GM18508 (cell line): ENCODE results near the gene PALD1.

Experiments
- ATAC-seq: cut with Tn5 transposase; IDR thresholded peaks from one replicate; pipeline ENCODE4 v1.9.1; 2021; ENCODE audit warnings: moderate number of reproducible peaks; ENCODE audit not compliant: insufficient read depth, unreplicated experiment

The PALD1 gene

GRCh38 chr10:70457759-70458305 lies 20.7 kb upstream of the PALD1 start:
- no peak for ATAC-seq

DNA sequence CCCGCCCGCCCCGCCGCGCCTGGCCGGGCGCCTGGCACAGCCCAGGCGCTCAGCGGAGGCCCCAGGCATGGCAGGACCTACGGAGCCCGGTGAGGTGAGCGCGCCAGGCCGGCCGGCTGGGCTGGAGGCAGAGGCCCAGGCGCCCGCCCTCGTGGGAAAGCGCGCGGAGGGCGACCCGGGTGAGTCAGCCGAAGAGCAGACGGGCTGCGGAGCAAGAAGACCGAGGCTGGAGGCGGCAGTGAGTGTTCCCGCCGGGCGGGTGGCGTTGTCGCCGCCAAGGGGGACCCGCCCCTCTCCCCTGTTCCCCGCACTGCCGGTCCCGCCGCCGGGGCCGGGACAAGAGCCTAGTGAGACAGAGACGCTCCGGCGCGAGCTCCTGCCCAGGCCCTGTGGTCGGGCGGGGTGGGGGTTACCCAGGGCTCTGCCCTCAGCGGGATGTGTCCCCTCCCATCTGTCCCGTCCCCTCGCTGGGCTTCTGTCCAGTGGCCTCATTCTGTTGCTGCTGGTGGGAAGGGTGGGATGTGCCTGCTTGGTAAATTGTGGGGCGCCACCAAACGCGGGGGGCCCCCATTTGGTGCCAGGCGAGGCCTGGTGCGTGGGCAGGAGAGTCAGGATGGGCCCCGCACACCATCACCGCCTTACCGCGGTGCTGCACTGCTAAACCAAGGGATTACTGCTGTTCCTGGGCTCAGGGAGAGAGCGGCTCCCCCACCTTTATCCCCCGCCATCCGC lies 20.1 kb upstream of the PALD1 start:
- ATAC-seq, result no peak

DNA sequence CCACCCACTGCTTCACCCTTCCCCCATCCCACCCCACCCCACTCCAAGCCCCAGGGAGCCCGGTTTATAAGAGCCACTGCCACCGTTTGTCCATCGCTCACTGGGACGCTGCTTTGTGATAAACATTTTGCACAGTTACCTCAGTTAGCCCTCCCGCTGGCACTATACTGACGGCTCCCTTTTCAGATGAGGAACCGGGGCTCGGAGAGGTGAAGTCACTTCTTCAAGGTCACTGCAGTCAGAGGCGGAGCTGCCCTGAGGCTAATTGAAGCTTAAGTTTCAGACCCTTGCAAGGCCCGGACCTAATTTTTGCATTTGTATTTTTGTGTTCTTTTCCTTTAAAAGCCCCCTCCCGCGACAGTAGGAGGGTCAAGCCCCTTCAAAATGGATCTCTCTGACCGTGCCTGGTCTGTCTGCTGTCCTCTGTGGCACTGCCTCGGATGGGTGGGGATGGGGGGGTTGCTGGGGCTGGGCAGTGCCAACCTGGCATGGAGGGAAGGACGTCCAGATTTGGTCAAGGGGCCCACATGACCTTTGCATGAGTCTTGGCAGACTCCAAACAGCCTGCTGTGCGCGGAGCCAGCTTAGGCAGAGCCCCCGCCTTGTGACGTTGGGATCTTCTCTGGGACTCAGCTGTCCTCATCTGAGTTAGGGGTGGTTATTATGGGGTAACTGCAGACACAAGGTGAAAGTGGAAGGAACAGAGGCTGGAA lies 19.4 kb upstream of the PALD1 start:
- no peak for ATAC-seq

DNA sequence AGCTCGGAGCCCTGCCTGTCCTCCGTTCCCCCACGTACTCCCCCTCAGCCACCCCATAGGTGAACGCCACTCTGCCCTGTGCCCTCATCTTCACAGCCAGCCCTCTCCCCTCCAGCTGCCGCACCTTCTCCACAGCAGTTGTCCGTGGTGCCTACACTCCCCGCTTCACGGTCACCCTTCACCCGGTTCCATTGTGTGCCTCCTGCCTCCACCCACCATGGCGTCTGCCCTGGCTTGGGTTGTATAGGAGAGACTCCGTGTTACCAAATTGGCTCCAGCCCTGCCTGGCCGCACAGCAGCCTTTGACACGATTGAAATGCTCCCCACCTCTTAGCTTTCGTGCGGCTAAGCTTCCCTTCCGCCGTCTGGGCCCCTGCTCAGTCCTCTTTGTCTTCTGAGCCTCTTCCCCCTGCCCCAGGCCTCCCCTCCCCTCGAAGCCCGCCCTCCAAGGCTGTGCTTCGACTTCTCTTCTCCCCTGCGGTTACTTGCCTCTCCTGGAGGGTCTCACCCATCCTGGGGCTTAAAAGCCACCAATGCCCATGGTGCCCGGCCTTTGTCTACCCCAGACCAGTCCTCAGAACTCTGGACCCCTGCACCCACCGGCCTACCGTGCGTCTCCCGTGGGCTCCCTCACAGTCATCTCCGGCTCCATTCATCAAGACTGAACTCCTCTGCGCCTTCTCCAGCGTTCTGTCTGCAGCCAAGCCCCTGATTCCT lies 18.6 kb upstream of the PALD1 start:
- ATAC-seq, result no peak

DNA sequence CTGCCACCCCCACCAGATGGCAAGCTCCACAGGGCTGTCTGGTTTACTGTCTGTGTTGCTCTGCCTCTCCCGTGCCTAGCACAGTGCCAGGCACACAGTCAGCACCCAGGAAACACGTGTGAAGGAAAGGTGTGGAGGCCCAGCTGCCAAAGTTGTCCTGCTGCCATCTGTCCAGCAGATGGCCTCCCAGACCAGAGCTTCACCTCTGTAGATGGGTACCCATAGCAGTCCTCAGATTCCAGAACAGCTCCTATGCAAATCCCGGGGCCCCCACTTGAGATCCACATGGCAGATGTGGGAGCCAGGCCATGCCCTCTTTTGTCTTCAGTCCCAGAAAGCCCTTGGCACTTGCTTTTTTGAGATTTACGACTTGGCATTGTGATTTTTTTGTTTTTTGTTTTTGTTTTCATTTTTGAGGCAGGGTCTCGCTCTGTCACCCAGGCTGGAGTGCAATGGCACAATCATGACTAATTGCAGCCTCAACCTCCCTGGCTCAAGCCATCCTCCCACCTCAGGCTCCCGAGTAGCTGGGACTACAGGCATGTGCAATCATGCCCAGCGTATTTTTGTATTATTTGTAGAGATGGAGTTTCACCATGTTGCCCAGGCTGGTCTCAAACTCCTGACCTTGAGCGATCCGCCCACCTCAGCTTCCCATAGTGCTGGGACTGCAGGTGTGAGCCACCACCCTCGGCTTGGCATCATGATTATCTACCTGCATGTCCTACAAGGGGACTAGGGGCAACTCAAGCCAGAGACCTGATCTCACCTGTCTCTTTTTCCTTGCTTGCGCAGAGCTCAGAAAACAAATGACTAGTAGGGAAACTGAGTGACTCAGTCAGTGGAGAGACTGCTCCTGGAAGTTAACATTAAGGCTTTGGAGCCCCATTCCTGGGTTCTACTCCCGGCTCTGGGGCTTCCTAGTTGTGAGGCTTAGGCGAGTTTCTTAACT lies 16.9 kb upstream of the PALD1 start:
- no peak for ATAC-seq

DNA sequence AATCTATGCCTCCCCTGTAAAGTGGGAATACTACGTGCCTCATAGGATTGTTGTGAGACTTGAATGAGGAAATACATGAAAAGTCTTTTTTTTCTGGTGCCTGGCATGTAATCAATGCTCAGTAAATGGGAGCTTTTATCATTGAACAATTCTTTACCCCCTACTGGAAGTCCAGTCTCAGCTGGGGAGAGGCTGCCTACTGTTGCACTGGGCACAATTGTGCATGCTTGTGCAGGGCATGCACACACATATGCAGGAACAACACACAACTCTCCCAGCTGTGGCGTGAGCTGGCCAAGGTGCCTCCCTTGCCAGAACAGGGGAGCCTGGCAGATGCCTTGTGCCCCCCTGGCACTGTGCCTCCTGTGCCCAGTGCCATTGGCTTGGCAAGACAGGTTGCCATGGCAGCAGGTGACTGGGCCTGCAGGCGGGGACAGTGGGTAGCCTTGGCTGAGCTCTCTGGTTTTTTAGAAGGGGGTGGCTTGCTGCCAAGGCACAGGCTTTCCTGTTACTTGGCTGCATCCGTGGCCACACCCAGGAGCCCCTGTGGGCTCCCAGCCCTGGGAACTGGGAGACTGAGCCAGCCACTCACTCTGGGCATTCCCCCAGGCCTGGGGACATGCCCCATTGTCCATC lies 16.1 kb upstream of the PALD1 start:
- ATAC-seq, result no peak

DNA sequence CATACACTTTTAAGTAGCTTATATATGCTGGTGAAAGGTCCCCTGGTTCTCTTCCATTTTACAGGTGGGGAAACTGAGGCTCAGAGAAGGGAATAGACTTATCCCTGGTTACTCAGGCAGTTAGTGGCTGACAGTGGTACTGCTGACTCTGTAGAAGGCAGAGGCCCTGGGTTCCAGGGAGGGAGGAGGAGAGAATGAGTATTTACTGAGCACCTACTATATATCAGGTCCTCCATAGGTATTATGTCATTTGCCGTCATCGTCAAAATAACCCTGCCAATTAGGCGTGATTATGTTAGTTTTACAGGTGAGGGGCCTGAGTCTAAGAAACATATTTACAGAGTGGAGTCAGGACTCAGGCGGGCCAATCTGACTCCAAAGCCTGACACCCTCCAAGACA lies 13.3 kb upstream of the PALD1 start:
- no peak for ATAC-seq

- ATAC-seq, result no peak
Observed at GRCh38 chr10:70465832-70466231, 12.7 kb upstream of the PALD1 start.

DNA sequence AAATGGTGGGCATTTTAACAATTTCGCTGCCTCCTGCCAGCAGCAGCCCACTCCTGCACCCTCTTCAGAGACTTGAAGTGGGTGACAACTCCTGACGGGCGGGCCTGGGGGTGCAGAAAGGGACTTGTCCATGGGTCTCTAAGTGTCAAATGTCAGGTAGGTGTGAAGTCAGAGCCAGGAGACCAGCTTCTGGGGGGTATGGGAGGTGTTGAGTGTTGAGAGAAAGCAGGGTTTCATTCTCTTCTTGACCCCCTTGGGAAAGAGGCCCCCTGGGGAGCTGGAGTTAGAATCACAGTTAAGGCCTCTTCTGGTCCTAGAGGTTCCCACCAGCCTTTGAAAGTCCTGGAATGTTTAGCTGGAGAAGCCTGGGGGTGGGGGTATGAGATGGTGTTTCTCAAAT lies 11.6 kb upstream of the PALD1 start:
- no peak for ATAC-seq

GRCh38 chr10:70472799-70473454 lies 5.6 kb upstream of the PALD1 start:
- ATAC-seq, result no peak

GRCh38 chr10:70474780-70475179 lies 3.8 kb upstream of the PALD1 start:
- no peak for ATAC-seq

DNA sequence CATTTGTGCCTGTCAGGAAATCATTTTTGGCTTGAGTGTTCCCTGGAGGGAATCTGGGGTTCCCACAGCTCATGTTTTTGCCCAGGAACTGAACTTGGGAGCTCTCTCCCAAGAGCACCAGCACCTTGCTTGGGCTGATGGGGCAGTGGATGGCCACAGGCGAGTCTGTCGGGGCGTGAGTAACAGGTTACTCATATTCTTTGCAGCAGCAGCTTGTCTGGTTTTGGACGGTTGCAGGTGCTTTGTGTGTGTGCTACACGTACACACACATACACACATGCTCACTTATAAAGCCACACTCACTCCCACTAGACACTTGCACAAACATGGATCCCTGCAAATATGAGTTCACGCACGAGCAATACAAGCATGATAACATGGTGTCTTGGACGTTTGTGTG lies 2.9 kb upstream of the PALD1 start:
- no peak for ATAC-seq

GRCh38 chr10:70476249-70477035 lies 2.1 kb upstream of the PALD1 start:
- no peak for ATAC-seq

GRCh38 chr10:70477661-70478162 lies 855 bp upstream of the PALD1 start:
- no peak for ATAC-seq

DNA sequence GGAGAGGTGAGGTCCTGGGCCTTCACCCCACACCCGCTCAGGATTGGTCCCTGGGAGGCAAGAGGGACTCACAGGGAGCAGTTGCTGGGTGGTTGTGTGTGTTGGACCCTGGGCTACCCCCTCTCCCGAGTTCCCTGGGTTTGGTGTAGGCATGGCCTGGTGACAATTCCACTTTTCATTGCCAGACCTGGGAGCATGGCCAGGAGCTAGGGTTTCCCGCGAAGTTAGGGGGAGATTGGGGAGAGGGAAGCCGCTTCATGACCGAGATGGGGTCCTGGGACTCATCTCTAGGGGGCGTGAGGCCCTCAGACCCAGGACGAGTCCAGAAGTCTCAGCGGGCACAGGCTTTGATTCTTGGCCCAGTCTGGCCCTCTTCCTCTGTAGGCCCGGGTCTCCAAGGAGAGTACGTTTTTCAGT lies 606 bp downstream of the PALD1 start:
- no peak for ATAC-seq

- ATAC-seq, result no peak
Observed at GRCh38 chr10:70479626-70480238, 1.2 kb downstream of the PALD1 start.

- no peak for ATAC-seq
Observed at GRCh38 chr10:70480239-70480861, 1.8 kb downstream of the PALD1 start.
